KG1 (cell line): Measurements from ENCODE around the gene FDX1.
"Not testable (repeated sequence)": the region's sequence is repeated elsewhere in the genome, so short reads cannot be mapped to it uniquely, and the experiment has no call there.

ENCODE experiments used
- DNase-seq: peaks from one replicate; lab custom pipeline; 2025; lab: John Stamatoyannopoulos, UW

Gene FDX1, protein sequence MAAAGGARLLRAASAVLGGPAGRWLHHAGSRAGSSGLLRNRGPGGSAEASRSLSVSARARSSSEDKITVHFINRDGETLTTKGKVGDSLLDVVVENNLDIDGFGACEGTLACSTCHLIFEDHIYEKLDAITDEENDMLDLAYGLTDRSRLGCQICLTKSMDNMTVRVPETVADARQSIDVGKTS

DNA sequence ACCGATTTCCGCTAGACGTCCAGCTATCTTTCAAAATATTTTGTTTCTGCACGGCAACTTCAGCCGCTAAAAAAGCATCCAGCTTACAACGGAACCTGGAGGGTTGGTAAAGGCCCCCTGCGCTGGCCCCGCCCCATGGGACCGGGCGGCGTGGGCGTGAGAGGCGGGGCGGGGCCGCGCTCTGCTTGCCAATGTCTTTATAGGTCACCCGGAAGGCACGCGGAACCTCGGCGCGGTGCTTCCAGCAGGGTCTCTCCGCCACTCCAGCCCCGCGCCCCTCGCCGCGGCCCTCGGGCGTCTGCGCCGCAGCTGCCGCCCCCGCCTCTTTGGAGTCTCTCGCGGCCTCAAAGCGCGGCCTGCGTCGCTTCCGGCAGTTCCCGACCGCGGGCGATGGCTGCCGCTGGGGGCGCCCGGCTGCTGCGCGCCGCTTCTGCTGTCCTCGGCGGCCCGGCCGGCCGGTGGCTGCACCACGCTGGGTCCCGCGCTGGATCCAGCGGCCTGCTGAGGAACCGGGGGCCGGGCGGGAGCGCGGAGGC lies at the start of gene FDX1:
TSS of gene FDX1 (plus strand) at position 218 of the 536 bp plus-strand sequence. CDS start at position 391, 173 bp downstream.
- DNase-seq, result peak; percentile 99

DNA sequence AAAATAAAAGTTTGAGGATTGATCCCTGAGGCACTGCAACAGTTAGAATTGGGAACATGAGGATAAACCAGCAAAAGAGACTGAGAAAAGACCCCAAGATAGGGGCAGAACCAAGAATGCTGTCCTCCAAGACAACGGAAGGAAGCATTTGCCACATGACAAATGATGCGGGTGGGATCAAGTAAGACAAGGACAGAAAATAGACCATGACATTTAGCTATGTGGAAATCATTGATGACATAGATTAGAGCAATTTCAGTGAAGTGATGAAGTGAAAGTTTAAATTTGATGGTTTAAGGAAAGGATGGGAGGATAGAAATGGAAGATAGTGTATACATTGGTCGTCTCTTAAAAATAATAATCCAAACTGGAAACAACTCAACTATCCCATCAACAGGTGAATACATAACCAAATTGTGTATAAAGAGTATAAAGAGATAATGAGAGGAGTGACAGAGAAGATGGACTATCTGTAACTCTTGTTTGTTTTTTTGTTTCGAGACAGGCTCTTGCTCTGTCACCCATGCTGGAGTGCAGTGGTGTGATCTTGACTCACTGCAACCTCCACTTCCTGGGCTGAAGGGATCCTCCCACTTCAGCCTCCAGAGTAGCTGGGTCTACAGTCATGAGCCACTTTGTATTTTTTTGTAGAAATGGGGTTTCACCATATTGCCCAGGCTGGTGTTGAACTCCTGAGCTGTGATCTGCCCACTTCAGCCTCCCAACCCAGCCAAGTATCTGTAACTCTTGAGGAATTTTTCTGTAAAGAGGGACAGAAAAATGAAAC lies 48.7 kb upstream of the FDX1 start:
- no peak for DNase-seq

DNA sequence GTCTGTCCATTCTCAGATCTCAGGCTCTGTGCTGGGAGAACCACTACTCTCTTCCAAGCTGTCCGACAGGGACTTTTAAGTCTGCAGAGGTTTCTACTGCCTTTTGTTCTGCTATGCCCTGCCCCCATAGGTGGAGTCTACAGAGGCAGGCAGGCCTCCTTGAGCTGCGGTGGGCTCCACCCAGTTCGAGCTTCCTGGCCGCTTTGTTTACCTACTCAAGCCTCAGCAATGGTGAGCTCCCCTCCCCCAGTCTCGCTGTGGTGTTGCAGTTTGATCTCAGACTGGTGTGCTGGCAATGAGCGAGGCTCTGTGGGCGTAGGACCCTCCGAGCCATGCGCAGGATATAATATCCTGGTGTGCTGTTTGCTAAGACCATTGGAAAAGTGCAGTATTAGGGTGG lies 41.5 kb upstream of the FDX1 start:
- DNase-seq, result not testable (repeated sequence)

DNA sequence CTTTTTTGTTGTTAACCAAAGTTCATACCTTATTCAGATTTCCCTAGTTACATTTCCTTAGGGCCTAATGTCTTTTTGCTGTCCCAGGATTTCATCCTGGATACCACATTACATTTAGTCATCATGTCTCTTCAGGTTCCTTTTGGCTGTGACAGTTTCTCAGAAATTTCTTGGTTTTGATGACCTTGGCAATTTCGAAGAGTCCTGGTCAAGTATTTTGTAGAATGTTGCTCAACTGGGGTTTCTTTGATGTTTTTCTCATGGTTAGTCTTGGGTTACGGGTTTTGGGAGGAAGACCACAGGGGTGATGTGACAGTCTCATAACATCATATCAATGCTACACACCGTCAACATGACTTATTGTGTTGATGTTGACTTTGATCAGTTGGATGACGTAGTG lies 39.8 kb upstream of the FDX1 start:
- no peak for DNase-seq

DNA sequence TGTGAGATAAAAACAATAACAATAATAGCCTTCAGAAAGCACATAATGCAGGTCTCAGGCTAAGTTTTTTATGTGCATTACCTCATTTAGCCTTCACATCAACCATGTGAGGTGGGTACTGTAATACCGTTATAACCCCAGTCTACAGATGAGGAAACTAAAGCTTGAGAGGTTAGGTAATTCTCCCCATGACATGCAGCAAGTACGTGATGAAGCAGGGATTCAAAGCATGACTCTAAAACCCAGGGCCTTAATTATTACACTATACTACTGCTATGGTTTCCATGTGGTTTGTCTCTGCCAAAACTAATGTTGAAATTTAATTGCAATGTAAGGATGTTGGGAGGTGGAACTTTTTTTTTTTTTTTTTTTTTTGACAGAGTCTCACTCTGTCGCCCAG lies 37.7 kb upstream of the FDX1 start:
- DNase-seq, result no peak

DNA sequence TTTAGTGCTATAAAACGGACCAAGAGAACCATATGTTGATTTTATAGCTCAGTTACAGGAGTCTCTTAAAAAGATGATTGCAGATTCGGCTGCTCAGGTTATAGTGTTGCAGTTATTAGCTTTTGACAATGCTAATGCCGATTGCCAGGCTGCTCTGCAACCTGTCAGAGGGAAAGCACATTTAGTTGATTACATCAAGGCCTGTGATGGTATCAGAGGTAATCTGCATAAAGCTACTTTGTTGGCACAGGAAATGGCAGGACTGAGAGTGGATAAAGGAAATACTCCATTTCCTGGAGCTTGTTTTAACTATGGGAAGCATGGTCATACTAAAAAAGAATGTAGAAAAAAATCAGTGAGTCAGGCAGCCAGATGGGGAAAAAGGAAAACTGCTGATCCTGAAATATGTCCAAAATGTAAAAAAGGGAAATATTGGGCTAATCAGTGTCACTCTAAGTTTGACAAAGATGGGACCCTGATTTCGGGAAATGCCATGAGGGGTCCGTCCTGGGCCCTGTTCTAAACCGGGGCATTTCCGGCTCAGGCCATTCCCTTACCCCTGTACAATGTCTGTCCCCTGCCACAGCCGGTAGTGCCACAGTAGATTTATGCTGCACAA lies 32.0 kb upstream of the FDX1 start:
- DNase-seq, result not testable (repeated sequence)

DNA sequence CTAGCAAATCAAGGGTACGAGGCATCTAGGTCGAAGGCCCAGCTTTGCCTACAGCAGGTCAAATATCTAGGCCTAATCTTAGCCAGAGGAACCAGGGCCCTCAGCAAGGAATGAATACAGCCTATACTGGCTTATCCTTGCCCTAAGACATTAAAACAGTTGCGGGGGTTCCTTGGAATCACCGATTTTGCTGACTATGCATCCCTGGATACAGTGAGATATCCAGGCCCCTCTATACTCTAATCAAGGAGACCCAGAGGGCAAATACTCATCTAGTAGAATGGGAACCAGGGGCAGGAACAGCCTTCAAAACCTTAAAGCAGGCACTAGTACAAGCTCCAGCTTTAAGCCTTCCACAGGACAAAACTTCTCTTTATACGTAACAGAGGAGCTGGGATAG lies 26.2 kb upstream of the FDX1 start:
- not testable (repeated sequence) for DNase-seq

DNA sequence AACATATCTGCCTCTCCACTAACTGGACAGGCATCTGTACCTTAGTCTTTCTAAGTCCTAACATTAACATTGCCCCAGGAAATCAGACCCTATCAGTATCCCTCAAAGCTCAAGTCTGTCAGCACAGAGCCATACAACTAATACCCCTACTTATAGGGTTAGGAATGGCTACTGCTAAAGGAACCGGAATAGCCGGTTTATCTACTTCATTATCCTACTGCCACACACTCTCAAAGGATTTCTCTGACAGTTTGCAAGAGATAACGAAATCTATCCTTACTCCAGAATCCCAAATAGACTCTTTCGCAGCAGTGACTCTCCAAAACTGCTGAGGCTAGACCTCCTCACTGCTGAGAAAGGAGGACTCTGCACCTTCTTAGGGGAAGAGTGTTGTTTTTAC lies 24.1 kb upstream of the FDX1 start:
- DNase-seq, result not testable (repeated sequence)

DNA sequence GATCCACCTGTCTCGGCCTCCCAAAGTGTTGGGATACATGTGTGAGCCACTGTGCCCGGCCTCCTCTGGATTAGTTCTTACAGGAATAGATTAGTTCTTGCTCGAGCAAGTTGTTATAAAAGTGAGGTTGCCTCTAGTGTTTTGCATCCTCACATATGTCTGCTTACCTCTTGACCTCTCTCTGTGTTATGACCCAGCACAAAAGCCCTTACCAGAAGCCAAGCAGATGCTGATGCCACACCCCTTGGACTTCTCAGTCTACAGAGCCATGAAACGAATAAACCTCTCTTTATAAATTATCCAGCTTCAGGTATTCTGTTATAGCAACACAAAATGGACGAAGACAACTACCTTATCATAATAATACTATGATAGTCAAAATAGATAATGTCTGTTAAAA lies 22.4 kb upstream of the FDX1 start:
- DNase-seq, result no peak

DNA sequence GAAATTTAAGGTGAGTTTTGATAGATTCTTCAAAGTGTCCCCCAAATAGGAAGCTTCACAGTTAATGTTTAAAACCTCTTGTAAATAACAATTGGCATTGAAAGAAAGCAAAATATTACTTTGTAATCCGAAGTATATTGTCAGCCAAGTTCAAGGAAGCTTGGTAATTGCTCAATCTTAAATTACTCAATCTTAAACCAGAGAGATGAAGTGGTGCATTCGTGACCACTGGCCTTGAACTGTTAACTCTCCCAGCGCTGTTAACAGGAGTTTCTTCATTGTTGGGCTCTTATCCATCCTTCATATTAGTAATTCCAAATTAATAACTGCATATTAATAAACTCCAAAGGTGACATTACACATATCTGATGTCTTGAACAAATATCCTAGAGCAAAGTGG lies 20.6 kb upstream of the FDX1 start:
- no peak for DNase-seq

DNA sequence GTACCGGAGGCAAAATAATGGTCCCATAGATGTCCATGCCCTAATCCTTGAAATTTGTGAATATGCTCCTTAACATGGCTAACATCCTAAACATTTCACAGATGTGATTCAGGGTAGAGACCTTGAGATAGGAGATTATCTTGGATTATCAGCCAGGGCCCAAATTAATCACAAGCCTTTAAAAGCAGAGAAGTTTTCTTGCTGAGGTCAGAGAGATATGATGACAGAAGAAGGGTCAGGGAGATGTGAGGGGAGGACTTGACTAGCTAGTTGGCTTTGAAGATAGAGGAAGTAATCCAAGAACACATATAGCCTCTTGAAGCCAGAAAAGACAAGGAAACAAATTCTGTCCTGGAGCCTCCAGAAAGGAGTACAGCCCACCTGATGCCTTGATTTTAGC lies 19.1 kb upstream of the FDX1 start:
- no peak for DNase-seq

DNA sequence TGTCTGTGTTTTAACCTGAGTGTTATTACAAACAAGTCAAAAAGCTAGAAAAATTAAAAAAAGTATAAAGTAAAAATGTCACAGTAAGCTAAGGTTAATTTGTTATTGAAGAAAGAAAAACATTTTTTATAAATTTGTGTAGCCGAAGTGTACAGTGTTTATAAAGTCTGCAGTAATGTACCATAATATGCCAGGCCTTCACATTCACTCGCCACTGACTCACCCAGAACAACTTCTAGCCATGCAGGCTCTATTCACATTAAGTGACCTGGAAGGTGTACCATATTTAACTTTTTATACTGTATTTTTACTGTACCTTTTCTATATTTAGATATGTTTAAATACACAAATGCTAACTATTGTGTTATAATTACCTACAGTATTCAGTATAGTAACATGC lies 14.7 kb upstream of the FDX1 start:
- no peak for DNase-seq

DNA sequence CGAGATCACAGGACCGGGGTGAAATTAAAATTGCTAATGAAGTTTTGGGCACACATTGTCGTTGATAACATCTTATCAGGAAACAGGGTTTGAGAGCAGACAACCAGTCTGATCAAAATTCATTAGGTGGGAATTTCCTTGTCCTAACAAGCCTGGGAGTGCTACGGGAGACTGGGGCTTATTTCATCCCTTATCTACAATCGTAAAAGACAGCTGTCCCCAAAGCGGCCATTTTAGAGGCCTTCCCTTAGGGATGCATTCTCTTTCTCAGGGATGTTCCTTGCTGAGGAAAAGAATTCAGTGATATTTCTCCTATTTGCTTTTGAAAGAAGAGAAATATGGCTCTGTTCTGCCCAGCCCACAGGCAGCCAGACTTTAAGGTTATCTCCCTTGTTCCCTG lies 8.1 kb upstream of the FDX1 start:
- not testable (repeated sequence) for DNase-seq

DNA sequence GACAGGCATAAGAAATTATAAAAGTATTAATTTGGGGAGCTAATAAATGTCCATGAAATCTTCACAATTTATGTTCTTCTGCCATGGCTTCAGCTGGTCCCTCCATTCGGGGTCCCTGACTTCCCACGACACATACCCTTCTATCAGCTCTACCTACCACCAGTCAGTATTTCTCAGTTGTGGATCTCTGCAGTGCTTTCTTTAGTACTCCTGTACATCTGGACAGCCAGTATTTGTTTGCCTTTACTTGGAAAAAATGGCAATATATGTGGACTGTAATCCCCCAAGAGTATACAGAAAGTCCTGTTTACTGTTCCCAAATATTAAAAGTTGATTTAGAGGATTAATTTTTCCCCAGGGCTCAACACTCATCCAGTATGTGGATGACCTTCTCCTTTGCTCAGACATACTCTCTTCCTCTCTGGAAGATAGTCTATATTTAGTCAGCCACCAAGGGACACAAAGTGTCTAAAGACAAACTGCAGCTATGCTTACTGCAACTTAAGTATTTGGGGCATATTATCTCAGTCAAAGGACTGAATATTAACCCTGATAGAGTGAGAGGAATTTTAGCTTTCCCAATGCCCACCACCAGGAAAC lies 7.3 kb upstream of the FDX1 start:
- no peak for DNase-seq

DNA sequence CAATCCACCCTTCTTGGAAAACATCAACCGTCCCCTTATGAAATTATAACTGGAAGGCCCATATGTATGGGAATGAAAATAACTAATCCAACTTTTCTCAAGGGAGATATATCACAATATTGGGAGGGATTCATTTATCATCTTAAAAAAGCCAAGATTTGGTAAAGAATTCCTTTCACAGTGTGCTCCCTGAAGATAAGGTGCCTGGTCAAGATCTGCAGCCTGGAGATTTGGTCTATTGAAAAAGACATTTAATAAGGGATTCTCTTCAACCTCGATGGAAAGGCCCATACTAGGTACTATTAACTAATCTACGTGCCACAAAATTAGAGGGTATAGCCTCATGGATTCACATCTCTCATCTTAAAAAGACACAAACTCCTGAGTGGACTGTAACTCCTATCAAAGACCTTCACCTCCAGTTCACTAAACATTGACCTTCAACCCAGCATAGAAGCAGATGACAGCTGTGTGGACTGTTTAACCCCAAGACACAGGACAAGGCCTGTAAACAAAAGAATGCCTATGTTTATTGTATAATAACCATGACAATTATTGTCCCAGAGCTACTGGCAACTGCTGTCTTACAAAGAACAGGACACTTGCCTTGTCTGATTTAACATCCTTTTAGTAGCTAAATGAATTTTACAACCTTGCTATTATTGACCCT lies 4.8 kb upstream of the FDX1 start:
- DNase-seq, result no peak

DNA sequence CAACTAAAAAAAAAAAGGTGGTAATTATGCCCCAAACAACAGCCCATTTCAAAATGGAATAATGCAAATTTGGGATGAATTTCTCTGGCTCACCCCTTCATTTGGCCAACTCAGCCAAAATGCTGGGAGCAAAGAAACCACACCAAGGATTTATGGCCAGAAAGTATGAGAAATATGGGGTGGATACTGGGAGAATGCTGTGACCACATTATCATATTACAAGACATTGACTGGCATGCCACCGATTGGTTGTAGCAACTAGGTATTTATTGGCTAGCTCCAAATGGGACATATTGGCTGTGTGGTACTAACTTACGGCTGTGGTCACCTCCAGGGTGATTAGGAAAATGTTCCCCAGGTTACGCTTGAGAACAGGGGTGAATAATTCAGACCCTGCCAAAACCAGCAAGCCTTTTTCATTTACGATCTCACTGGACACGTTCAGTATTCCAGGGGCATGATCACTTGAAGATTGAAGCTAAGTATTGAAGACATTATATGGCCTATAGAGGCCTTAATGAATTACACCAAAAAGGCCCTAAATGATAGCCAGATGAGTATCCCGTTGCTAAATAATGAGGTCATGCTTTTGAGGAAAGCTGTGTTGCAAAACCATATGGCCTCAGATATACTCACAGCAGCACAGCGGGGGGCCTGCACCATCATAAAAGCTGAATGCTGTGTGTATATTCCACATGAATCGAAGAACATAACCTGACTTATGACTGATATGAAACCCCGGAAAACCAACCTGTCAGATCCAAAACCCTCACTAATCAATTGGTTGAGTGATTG lies 3.8 kb upstream of the FDX1 start:
- DNase-seq, result no peak

DNA sequence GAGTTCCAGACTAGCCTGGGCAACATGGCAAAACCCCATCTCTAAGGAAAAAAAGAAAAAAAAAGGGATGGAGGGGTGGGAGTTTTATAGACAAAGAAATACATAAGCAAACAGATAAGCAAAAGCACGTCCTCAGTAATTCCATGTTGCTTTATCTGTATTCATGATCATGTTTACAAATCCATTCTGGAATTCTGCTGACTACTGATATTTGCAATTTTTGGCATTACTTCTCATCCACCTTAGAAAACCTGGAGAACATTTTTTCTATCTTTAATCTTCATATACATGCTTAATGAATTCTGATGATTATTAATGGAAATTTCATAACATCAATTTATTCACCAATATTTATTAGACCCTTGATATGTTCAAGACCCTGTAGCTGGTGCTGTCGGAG lies 1.7 kb upstream of the FDX1 start:
- DNase-seq, result no peak

DNA sequence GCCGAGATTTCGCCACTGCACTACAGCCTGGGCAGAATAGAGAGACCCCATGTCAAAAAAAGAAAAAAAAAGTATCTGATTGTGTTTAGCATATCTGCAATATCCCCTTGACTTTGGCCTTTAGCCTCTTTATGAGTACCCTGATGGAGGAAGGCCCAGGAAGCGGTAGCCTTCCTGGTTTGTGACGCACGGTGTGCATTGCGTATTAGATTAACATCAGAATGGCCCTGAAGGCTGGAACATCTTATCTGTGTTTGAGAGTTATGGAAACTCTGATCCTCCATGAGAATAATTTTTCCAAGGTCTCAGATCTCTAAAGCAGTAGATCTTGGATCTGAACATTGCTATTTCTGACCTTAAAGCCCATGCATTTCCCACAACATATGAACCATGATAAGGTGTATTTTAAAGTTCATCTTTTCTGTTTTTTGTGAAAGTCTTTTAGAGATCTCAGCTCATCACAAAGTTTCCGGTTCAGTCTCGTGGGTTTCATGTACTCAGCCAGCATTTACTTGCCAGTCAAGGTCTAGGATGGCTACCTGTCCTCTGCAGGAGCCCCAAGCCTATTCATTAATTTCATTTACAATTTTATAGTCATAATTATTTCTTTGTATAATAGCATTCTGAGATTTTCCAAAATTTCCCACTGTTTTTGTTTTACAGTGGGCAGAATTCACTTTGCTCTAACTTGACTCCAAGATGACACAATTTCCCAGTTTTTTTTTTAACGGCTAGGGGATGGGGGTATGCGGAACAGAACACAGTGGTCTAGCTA lies 605 bp upstream of the FDX1 start:
- DNase-seq, result no peak

DNA sequence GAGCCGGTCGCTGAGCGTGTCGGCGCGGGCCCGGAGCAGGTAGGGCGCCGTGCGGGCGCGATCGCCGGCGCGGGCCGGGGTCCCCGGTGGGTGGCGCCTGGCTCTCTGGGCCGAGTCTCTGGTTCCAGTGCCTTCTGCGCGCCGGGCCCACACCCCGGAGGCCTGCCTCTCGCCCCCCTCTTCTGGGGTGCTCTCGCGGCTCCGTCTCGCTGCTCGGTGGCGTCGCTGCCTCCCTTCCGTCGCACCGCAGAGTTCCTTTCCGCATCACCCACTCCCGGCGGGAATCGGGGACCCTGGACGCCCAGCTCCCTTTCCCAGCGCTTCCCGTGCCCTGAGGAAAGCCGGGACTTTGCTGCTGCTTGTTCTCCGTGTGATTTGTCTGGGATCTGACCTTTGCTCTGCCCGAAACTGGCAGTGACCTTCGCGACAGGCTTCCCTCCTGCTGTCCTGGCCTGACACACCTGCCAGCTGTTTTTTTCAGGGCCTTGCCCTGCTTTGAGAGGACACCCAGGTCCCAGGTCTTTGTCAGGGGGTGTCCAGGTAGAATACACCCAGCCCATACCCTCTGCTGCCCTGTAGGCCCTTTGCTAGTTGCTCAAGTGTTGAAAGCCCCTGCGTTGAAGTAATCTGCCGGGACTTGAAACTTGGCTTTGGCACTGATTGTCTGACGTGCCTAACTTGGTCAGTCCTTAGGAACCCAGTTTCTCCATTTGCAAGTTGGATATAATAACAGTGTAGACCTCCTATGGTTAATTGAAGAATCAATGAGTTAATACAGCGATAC lies 711 bp downstream of the FDX1 start:
- peak; percentile 49 for DNase-seq
